ENCODE data around the gene TNP2.
"Not testable (repeated sequence)": the region's sequence is repeated elsewhere in the genome, so short reads cannot be mapped to it uniquely, and the experiment has no call there.

The TNP2 gene

DNA sequence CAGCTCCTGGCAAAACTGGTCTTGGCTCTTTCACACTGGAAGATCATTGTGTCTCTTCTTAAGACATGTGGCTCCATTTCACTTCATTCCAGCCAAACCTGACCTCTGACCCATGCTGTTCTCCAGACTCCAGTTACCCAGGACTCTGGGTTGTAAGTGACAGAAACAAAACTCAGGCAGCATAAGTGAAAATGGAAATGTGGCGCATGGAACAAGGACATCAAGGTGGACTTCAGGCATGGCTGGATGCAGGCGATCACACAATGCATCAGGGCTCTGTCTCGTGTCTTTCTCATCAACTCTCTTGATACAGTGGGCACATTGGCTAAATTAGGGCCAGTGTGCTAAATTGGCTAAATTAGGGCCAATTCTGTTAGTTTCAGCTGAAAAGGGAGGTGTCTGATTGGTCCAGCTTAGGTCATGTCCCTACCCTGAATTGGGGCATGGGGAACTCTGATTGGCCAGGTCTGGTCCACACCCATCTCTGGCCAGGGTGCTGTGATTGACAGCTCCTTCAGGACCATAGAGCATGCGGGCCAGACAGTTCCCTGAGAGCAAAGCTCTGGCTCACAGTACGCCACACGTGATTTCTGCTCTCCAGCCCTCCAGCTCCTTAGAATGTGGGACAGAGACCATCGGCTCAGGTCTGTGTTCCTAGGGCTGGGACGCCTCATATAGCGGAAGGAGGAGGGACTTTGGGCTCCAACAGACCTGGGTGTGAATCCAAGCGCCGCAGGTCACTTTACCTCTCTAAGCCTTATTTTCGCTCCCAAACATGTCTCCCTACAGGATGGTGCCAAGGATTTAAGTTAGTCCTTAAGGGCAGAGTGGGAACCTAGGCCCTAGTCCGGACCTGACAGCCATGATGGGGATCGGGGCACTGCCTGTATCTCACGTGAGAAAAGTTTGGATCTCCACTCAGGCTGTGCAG, 30.6 kb downstream of the TNP2 start:
- no peak for DNase-seq

DNA sequence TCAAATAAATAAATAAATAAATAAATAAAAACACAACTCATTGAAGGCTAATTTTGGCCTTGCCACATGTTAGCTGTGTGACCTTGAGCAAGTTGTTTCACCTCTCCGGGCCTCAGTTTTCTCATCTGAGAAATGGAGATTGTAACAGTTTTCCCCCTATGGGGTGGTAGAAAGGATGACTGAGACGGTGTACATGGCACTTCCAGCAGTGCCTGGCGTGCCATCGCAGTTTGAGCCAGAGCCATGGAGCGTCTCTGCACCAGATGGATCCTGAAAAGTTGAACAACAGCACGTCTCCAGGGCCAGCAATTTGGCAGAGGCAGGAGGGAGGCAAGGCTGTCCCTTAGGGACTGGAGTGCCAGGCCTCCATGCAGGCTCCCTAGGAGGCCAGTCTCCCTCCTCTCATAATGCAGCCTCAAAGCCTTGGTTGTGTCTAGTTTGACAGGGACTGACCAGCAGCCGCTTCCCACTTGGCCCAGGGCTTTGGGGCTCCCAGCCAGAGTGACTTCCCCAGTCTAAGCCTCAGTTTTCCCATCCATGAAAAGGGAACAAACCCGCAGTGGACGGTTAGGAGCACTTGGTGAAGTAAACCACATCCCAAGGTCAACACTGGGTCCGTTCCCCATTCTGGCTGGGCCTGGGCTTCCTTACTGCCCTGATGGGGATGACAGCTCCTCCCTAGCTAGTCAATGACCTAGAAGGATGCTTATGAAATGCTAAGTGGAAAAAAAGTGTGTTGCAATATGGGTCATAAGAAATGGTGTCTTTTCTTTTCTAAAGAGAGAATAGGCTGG, 32.5 kb downstream of the TNP2 start:
- no peak for DNase-seq

DNA sequence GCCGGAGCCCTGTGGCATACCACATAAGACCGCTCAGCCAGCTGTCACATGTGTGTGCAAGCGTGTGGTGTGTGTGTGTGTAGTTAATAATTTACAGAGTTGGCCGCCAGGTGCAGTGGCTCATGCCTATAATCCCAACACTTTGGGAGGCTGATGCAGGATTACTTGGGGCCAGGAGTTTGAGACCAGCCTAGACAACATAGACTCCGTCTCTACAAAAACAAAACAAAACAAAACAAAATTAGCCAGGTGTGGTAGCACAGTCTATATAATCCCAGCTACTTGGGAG, 33.5 kb downstream of the TNP2 start:
- no peak for DNase-seq

DNA sequence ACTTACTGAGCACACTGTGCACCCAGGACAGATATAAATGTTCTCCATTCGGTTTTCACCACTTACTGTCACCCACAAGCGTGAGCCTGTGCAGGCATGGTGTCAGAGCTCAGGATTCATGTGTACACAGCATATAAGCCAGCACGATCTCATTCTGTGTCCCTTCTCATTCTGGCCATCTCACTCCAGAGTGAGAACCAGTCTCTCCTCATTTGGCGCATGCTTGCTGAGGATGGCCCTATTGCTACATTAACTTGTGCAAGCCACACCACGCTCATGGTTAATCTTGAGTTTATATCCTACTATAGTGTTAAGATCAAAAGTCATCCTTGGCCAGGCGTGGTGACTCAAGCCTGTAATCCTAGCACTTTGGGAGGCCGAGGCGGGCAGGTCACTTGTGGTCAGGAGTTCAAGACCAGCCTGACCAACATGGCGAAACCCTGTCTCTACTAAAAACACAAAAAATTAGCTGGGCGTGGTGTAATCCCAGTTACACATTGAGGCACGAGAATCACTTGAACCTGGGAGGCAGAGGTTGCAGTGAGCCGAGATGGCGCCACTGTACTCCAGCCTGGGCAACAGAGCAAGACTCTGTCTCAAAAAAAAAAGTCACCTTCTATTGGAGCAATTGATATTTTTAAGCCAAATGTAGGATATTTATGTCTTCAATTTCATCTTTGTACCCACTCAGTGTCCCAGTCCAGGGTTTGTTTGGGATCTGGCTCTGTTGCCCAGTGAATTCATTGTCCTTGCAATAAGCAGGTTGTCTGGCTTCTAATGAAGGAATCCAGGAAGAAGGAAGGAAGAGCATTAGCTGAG, 34.0 kb downstream of the TNP2 start:
- DNase-seq = no peak

DNA sequence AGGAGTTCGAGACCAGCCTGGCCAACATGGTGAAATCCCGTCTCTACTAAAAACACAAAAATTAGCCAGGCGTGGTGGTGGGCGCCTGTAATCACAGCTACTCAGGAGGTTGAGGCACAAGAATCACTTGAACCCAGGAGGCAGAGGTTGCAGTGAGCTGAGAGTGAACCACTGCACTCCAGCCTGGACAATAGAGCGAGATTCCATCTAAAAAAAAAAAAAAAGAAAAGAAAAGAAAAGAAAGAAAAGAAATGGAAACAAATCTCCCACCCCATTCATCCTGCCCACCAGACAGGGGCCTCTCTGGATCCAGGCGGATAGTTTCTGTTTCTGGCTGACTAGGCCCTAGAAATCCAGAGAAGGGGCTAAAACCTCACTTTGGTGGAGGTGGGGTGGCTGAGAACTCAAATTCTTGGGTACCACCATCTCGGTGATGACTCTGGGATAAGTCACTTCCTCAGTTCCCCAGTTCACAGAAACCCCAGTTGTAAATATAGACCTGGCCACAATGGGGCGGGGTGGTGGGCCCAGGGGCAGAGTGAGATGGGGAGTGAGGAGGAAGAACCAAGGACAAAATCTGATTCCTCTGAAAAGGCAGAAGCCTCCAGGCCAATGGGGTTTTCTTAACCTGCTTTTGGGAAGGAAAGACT, 35.3 kb downstream of the TNP2 start:
- no peak for DNase-seq

DNA sequence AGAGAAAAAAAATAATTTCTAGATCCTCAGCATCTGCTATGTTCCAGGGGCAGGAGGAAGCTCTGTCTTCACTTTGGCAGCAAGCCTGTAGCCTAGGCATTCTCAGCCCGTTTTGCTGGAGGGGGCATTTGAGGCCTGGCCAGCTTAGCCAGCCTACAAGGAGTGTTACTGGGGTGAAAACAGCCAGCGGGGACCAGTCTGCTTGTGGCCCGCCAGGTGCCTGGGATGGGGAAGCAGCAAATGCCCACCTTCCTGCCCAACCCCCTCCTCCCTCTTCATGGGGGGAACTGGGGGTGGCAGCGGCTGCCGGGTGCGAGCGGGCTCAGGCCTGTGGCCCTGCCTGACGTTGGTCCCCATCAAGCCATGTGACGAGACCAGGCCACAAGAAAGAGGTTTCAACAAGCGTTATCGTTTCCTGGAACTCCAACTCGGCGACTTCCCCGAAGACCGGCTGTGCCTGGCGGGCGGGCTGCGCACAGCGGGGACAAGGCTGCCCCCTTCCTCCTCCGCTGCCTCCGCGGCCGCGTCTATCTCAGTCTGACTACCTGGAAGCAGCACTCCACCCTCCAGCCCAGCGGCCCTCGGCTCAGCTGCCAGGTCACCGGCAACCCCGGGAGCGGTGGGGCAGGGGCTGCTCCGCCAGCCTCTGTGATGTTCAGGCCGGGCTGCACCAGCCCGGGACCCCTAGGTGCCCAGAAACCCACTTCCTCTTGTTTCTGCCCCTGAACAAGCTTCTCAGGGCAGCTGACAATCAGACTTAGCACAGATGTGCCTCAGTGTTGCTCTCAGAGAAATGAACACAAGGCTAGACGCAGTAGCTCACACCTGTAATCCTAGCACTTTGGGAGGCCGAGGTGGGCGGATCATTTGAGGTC, 36.0 kb downstream of the TNP2 start:
- DNase-seq = no peak

DNA sequence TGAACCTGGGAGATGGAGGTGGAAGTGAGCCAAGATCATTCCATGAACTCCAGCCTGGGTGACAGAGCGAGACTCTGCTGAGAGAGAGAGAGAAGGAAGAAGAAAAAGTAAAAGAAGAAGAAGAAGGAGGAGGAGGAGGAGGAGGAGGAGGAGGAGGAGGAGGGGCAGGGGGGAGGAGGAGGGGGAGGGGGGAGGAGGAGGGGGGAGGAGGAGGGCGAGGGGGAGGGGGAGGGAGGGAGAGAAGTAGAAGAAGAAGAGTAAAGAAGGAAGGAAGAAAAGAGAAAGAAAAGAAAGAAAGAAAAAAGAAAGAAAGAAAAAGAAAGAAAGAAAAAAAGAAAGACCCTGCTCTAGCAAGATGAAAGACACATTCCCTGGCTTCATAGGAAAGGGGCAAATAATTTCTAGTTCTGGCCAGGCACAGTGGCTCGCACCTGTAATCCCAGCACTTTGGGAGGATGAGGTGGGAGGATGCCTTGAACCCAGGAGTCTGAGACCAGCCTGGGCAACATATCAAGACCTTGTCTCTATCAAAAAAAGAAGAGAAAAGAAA, 36.7 kb downstream of the TNP2 start:
- no peak for DNase-seq

DNA sequence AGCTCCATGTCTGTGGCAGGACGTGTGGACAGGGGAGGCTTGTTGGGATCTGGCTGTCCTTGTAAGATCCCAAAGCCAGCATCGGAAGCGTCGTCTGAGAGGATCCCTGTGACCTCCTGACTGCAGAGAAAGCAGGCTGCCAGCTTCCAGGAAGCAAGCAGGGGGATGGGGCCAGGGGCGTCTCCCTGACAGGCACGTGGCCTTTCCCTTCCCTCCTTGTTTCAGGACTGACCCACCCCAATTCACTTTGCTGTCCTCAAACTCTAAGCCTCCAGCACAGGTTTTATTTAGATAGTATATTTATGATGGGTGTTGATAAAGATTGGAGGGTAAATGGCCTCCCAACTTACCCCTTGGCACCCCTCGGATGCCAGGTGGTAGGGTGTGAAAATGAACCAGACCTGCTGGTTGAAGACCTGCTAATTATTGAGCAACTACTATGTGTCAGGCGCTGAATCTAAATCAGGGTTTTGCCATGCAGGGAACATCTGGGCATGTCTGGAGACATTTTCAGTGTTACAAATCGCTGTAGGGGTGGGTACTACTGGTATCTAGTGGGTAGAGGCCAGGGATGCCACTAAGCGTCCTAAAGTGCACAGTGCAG, 37.7 kb downstream of the TNP2 start:
- no peak for DNase-seq

DNA sequence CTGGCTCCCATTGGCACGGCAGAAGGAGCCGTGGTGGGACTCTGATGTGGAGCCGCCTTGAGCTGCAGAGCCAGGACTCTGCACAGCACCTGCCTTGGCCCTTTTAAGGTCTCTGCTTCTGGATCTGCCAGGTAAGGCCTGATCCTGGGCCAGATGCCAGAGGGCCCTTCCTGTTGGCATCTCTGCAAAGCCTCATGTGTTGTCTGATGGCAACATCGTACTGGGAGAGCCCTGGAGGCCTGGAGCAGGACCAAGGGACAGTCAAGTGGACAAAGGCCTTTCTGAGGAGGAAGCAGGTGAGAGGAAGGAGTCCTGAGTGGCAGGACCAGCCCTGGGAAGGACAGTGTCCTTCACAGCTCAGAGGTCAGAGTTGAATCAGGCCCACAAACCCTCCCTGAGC, 39.2 kb downstream of the TNP2 start:
- DNase-seq = no peak

DNA sequence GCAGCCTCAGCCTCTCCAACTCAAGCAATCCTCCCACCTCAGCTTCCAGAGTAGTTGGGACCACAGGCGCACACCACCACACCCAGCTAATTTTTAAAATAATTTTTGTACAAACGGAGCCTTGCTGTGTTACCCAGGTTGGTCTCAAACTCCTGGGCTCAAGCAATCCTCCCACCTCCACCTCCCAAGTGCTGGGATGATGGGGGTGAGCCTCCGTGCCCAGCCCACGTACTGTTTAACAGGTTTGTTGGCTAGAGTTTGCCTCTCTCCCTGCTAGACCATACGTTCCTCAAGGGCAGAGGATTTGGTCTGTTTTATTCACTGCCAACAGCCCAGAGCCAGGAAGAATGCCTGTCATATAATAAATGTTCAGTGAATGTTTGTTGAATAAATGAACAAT, 39.7 kb downstream of the TNP2 start:
- DNase-seq = no peak

DNA sequence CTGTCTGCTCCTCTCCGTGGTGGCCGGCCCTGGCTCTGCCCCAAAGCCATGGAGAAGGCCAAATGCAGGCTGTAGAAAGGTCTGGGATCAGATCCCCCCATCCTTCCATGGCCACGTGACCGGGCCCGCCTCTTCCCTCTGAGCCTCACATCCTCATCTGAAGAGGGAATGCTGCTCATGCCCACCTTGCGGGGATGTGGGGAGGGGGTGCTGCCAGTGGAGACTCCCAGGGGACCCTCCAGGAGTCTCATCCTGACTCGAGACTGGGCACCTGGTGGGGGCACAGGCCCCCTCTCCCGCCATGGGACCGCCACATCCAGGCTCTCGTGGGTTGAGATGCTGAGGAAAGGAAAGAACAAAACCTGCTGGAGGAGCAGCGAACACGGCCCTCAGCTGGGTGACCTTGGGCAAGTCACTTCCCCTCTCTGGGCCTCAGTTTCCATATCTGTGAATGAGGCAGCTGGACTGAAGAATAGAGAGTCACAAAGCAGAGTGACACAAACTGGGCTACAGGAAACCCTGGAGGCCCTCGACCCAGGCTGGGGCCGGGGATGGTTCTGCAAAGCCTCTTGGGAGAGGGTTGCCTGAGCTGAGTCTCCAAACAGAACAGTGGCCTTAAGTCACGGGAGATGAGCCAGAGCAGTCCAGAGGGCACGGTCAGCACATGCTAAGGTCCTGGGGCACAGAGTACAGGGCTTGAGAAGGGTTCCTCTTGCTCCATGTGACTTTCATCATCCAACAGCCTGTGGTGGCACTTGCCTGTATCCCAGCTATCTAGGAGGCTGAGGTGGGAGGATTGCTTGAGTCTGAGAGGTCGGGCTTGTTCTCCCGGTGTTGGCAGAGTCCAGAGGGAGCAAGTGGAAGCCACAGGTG, 43.2 kb downstream of the TNP2 start:
- no peak for DNase-seq

DNA sequence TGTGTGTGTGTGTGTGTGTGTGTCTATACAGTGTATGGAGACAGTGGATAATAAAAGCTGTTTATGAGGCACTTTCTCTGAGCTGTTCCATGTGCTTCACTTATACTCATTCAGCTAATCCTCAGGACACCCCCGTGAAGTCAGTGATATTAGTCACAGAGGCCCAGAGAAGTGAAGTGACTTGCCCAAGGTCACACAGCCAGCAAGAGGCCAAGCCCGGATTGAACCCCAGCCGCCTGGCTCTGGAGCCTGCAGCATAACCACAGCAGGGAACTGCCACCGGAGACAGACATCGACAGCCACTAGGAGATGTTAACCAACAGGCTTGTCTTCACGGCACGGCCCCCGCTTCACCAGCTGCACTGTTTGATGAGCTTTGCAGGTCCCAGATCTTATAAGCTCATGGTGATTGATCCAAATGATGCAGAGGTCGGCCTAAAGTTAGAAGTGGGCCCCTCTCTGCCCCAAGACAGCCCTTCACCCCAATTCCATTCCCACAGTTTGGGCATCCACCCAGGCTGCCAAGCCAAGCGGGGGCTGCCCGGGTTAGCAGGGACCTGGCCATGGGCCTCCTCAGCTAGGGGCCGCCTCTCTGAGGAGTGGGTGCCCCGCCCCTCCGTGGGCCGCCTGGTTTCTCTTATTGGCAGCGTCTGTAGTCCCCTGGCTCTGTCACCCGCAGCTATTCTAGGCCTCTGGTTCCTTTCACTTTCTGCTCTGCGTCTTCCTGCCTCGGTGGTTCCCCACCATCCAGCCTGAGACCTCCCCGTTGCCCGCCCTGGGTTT, 44.0 kb downstream of the TNP2 start:
- DNase-seq = no peak

DNA sequence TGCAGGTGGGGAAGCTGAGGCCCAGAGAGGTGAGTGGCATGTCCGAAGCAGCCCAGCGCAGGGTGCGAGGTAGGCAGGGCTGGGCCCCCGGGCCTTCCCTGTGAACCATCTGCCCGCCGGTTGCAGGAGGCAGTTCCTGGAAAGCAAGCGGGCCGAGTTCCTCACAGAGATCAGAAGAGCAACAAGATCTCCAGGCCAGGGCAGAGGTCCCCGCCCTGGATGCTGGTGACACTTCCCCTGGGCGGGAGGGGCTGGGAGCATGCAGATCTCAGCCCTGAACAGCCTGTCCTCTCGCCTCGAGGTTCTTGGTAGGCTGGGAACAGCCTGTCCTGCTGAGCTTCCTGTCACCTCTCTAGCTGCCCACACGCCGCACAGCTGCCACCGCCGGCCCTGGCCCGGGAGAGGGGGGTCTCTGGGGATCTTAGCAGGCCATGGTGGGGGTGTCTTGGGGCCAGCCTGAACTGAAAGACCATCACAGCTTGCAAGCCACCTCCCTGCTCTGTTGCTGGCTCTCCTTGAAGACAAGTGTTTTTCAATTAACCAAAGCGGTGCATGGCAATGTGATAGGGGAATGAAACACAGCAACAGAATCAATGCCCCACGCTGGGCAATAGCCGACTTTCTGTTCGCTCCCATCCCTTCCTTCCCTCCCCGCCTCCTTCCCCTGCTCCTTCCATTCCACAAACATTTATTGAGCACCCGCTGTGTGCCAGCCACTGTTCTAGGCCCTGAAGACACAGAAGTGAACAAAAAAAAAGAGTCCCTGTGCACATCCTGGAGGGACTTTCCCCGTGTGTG, 44.8 kb downstream of the TNP2 start:
- no peak for DNase-seq

DNA sequence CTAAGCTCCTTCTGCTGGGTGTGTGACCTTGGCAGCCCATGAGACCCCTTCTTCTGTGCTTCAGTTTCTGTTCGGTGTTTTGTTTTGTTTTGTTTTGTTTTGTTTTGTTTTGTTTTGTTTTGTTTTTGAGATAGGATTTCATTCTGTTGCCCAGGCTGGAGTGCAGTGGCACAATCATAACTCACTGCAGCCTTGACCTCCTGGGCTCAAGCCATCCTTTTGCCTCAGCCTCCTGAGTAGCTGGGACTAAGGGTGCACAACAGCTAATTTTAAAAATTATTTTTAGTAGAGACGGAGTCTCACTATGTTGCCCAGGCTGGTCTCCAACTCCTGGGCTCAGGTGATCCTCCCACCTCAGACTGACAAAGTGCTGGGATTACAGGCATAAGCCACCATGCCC, 48.6 kb downstream of the TNP2 start:
- DNase-seq = not testable (repeated sequence)

DNA sequence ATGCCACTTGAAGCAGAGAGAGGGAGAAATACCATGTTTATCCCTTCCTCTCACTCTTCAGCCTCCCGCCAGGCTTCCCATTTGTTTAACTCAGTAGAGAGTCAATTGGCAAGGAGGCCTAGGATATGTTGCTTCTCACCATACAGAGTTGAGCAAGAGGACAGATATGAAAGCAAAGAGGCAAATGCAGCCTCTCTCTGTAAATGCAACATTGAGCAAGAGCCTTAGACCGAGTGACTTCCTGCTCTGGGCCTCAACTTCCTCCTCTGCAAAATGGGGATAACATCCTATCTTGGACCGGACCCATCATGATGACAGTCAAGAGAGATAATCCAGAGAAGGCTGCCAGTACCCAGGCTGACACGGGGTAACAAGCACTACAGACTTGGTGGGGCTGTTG, 49.9 kb downstream of the TNP2 start:
- DNase-seq = no peak

DNA sequence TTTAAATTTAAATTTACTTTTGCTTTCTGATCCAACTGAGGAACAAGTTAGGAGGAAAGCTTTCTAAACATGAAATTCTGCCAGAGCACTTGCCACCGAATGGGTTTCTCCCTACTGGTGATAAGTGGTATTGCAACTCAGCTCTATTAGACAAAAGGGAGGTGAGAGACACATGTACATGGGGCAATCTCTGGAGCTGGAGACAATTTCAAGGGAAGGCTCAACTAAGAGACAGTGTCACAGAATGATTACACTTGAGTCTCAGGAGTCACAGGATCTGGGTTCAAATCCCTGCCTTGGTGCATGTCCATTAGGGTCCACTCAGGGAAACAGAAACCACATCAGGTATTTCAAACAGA, 50.5 kb downstream of the TNP2 start:
- DNase-seq = no peak
